H1 (cell line): ENCODE measurements around the gene SLC43A3. TPM values are rescaled to one million over a fixed set of nuclear protein-coding genes. Genes with fewer than 3 reads are reported as not detected.

Experiments
- CTCF ChIA-PET: fragments of 300-600 bp; sonication (Branson Sonifier 250); formaldehyde crosslinking; loops from one replicate; lab custom pipeline; 2021; ENCODE audit not compliant: partially characterized antibody; lab: Charles Lee
- POLR2A ChIA-PET: fragments of 300-600 bp; sonication (Branson Sonifier 250); formaldehyde crosslinking; loops from one replicate; lab custom pipeline; 2021; ENCODE audit warnings: inconsistent platforms; ENCODE audit not compliant: partially characterized antibody; lab: Charles Lee
- DNase-seq, 2 experiments: peaks; one replicate each; pipeline versions ENCODE4 v3.0.0 to v3.0.0-alpha.2; 2010 to 2022; ENCODE audit warnings: low spot score in 2 of 2, low read depth in 1 of 2, mixed read lengths in 1 of 2
- FAIRE-seq: peaks from 2 replicates; lab custom pipeline; 2011; peaks lifted over from hg19 to GRCh38; lab: Jason Lieb, UNC
- H2AFZ ChIP-seq: 2 replicates; pipeline ENCODE4 v1.8.1; 2012; ENCODE audit warnings: low read length, inconsistent platforms
- H2AK5ac ChIP-seq: 2 replicates; pipeline ENCODE4 v1.6.1; 2013; ENCODE audit warnings: low read depth, low read length
- H2BK120ac ChIP-seq: replicated peaks from 2 replicates; pipeline ENCODE3; 2013; ENCODE audit warnings: low read depth, low read length, inconsistent platforms
- H2BK12ac ChIP-seq: 2 replicates; pipeline ENCODE4 v1.6.1; 2013; ENCODE audit warnings: low read depth, low read length
- H2BK15ac ChIP-seq: 2 replicates; pipeline ENCODE4 v1.6.1; 2013; ENCODE audit warnings: low read length
- H2BK20ac ChIP-seq: 2 replicates; pipeline ENCODE4 v1.6.1; 2013; ENCODE audit warnings: low read length
- H2BK5ac ChIP-seq: 2 replicates; pipeline ENCODE4 v1.6.1; 2013; ENCODE audit warnings: low read depth, low read length
- H3K14ac ChIP-seq: 2 replicates; pipeline ENCODE4 v1.6.1; 2013; ENCODE audit warnings: inconsistent platforms; ENCODE audit not compliant: insufficient read length
- H3K18ac ChIP-seq: 2 replicates; pipeline ENCODE4 v1.6.1; 2013; ENCODE audit warnings: low read length; ENCODE audit errors: extremely low read depth
- H3K23ac ChIP-seq: 2 replicates; pipeline ENCODE4 v1.6.1; 2013; ENCODE audit warnings: inconsistent platforms; ENCODE audit not compliant: insufficient read length
- H3K23me2 ChIP-seq: 2 replicates; pipeline ENCODE4 v1.6.1; 2013; ENCODE audit warnings: low read depth, low read length
- H3K27ac ChIP-seq: 2 replicates; pipeline ENCODE4 v1.6.1; 2011; ENCODE audit warnings: low read depth, low read length, inconsistent platforms
- H3K27me3 ChIP-seq, 4 experiments: replicated peaks in 1 of 4; 1 replicate in 1 of 4; 2 replicates in 3 of 4; pipeline versions ENCODE4 v1.6.1 to v1.8.1; 2011 to 2013; ENCODE audit warnings: low read length in 3 of 4, mild to moderate bottlenecking in 3 of 4, inconsistent platforms in 2 of 4, mixed read lengths in 2 of 4, moderate library complexity in 1 of 4; ENCODE audit not compliant: control insufficient read depth in 3 of 4, insufficient read depth in 3 of 4; ENCODE audit errors: extremely low read depth in 1 of 4
- H3K36me3 ChIP-seq, 4 experiments: 2 replicates each; pipeline versions ENCODE4 v1.6.1 to v1.8.1; 2011 to 2013; ENCODE audit warnings: mild to moderate bottlenecking in 4 of 4, low read length in 3 of 4, moderate library complexity in 2 of 4, control low read depth in 1 of 4, inconsistent platforms in 1 of 4; ENCODE audit not compliant: insufficient read depth in 4 of 4, control insufficient read depth in 2 of 4
- H3K4ac ChIP-seq: replicated peaks from 2 replicates; pipeline ENCODE3; 2013; ENCODE audit warnings: low read length, low read depth, mixed read lengths, inconsistent platforms; ENCODE audit not compliant: insufficient read length
- H3K4me1 ChIP-seq, 4 experiments: replicated peaks in 1 of 4; 1 replicate in 1 of 4; 2 replicates in 3 of 4; pipeline versions ENCODE4 v1.6.1 to v1.8.1; 2011 to 2013; ENCODE audit warnings: low read length in 3 of 4, inconsistent platforms in 2 of 4, mixed read lengths in 1 of 4; ENCODE audit not compliant: insufficient read depth in 4 of 4, control insufficient read depth in 3 of 4
- H3K4me2 ChIP-seq, 2 experiments: 2 replicates each; pipeline versions ENCODE4 v1.6.1 to v1.8.1; 2011 to 2013; ENCODE audit warnings: low read depth in 2 of 2, low read length in 2 of 2, control low read depth in 1 of 2, inconsistent platforms in 1 of 2, mild to moderate bottlenecking in 1 of 2; ENCODE audit not compliant: insufficient read depth in 1 of 2
- H3K4me3 ChIP-seq, 4 experiments: fragments of 200-600, 300-600 bp in 1 of 4; sonication (generic), shearing (Covaris generic), sonication (Bioruptor Twin) in 1 of 4; 2 replicates each; pipeline versions ENCODE4 v1.5.1 to v1.8.1; 2011 to 2016; ENCODE audit warnings: low read length in 4 of 4, low read depth in 3 of 4, control low read depth in 2 of 4, inconsistent platforms in 2 of 4, mild to moderate bottlenecking in 2 of 4, mixed read lengths in 1 of 4, moderate library complexity in 1 of 4; ENCODE audit not compliant: insufficient read depth in 2 of 4; ENCODE audit errors: extremely low read depth in 1 of 4
- H3K56ac ChIP-seq: replicated peaks from 2 replicates; pipeline ENCODE3; 2013; ENCODE audit warnings: low read depth, mild to moderate bottlenecking, mixed read lengths, low read length, inconsistent platforms; ENCODE audit not compliant: insufficient read length
- H3K79me1 ChIP-seq: 2 replicates; pipeline ENCODE4 v1.6.1; 2013; ENCODE audit warnings: low read depth, low read length, control low read depth
- H3K79me2 ChIP-seq, 2 experiments: 2 replicates each; pipeline versions ENCODE4 v1.6.1 to v1.8.1; 2012 to 2013; ENCODE audit warnings: low read length in 2 of 2, mild to moderate bottlenecking in 2 of 2, inconsistent platforms in 1 of 2; ENCODE audit not compliant: insufficient read depth in 2 of 2, control insufficient read depth in 1 of 2
- H3K9ac ChIP-seq, 4 experiments: replicated peaks in 1 of 4; 1 replicate in 1 of 4; 2 replicates in 3 of 4; pipeline versions ENCODE4 v1.6.1 to v1.8.1; 2011 to 2013; ENCODE audit warnings: low read depth in 3 of 4, low read length in 3 of 4, control low read depth in 2 of 4, mild to moderate bottlenecking in 2 of 4, moderate library complexity in 2 of 4, inconsistent platforms in 1 of 4; ENCODE audit errors: extremely low read depth in 1 of 4
- H3K9me3 ChIP-seq, 2 experiments: 2 replicates each; pipeline versions ENCODE4 v1.6.1 to v1.8.1; 2012 to 2013; ENCODE audit warnings: mild to moderate bottlenecking in 2 of 2, moderate library complexity in 2 of 2, control low read depth in 1 of 2, inconsistent platforms in 1 of 2, low read depth in 1 of 2, low read length in 1 of 2, mixed read lengths in 1 of 2; ENCODE audit not compliant: insufficient read depth in 2 of 2
- H4K20me1 ChIP-seq, 2 experiments: replicated peaks in 1 of 2; 2 replicates each; pipeline versions ENCODE3 to v1.8.1; 2011 to 2013; ENCODE audit warnings: inconsistent platforms in 2 of 2, low read length in 2 of 2, mild to moderate bottlenecking in 1 of 2; ENCODE audit not compliant: insufficient read depth in 2 of 2, control insufficient read depth in 1 of 2
- H4K5ac ChIP-seq: 2 replicates; pipeline ENCODE4 v1.6.1; 2013; ENCODE audit warnings: low read length, low read depth, mixed read lengths, inconsistent platforms; ENCODE audit not compliant: insufficient read length
- H4K8ac ChIP-seq: 2 replicates; pipeline ENCODE4 v1.8.0; 2013; ENCODE audit warnings: mild to moderate bottlenecking, moderate library complexity, low read length, inconsistent platforms; ENCODE audit not compliant: insufficient read depth; ENCODE audit errors: extremely low read depth
- H4K91ac ChIP-seq: replicated peaks from 2 replicates; pipeline ENCODE3; 2013; ENCODE audit warnings: low read length, mixed read lengths, inconsistent platforms; ENCODE audit not compliant: insufficient read length
- BACH1 ChIP-seq: IDR thresholded peaks from 2 replicates; pipeline ENCODE4 v1.6.1; 2012; ENCODE audit warnings: low read length, improper control_type of control experiment
- BCL11A ChIP-seq, 2 experiments: IDR thresholded peaks; one replicate each; pipeline ENCODE4 v1.6.1; 2011; ENCODE audit warnings: low read depth in 2 of 2, low read length in 2 of 2, mild to moderate bottlenecking in 2 of 2
- KDM1A ChIP-seq: fragments of 200-600, 300-600 bp; sonication (generic); IDR thresholded peaks from 2 replicates; pipeline ENCODE4 v1.7.1; 2016; ENCODE audit warnings: mild to moderate bottlenecking, low read length, borderline replicate concordance
- KDM4A ChIP-seq: IDR thresholded peaks from one replicate; pipeline ENCODE4 v1.7.1; 2012; ENCODE audit warnings: low read depth, mild to moderate bottlenecking, moderate library complexity, low read length, inconsistent platforms; ENCODE audit not compliant: severe bottlenecking
- MAFK ChIP-seq: IDR thresholded peaks from 2 replicates; pipeline ENCODE4 v1.6.1; 2012; ENCODE audit warnings: low read depth, mild to moderate bottlenecking, improper control_type of control experiment, low read length
- MAX ChIP-seq: IDR thresholded peaks from 2 replicates; pipeline ENCODE4 v1.6.1; 2012; ENCODE audit warnings: inconsistent platforms
- SIN3A ChIP-seq, 2 experiments: IDR thresholded peaks in 1 of 2; conservative IDR thresholded peaks in 1 of 2; 2 replicates each; pipeline ENCODE4 v1.6.1; 2011 to 2012; ENCODE audit warnings: low read length in 2 of 2, improper control_type of control experiment in 1 of 2, low read depth in 1 of 2, mild to moderate bottlenecking in 1 of 2
- SP2 ChIP-seq: IDR thresholded peaks from 2 replicates; pipeline ENCODE4 v1.6.1; 2012; ENCODE audit warnings: mild to moderate bottlenecking, low read length, inconsistent platforms
- TBP ChIP-seq: IDR thresholded peaks from 2 replicates; pipeline ENCODE4 v1.6.1; 2011; ENCODE audit warnings: low read depth, low read length, improper control_type of control experiment
- WGBS, 2 experiments: shearing (Covaris generic) in 1 of 2; methylation state at CpG; one replicate each; pipeline versions ENCODE4 v1.1.6 to v1.1.7; 2013 to 2015; ENCODE audit warnings: low lambda C conversion rate in 2 of 2, mixed read lengths in 2 of 2, inconsistent platforms in 1 of 2, low coverage in 1 of 2, missing lambda C conversion rate in 1 of 2; ENCODE audit not compliant: insufficient replicate concordance in 2 of 2, insufficient coverage in 1 of 2, insufficient read length in 1 of 2; ENCODE audit errors: extremely low coverage in 1 of 2, missing lambda C conversion rate in 1 of 2; 5-methylcytosine and 5-hydroxymethylcytosine counted together
- polyA plus RNA-seq, 7 experiments: library from polyadenylated mRNA; depleted of rRNA in 3 of 7; stranded (reverse) in 5 of 7; unstranded in 2 of 7; fragments of >200 nt in 5 of 7; fragments of 200-250 nt in 2 of 7; gene quantifications; 1 replicate in 5 of 7; 2 replicates in 1 of 7; 4 replicates in 1 of 7; pipeline versions ENCODE4 v1.2.1 to v1.2.3, GENCODE V29; 2011 to 2013; ENCODE audit warnings: missing spikeins in 2 of 7, mixed read lengths in 2 of 7
- total RNA-seq: library from RNA; stranded (reverse); fragmentation: NEBNext Ultra II Directional; extraction: Animal tissue kit (Norgen Biotek cat#: 25700); gene quantifications from 2 replicates; pipeline ENCODE4 v1.2.1, GENCODE V29; 2021

SLC43A3 gene
- total and polyA plus RNA-seq, 2 of the 8 experiments (the other 6 are each of a cell fraction or from before 2014, with no cell fraction given): 31.8 to 67.8 TPM

- 6% methylated on average over 10 of the region's 50 CpGs; no CpG with 5 or more reads in 1 of the 2 experiments for WGBS, 2 experiments
- no peaks in the 10 kb centered on the region for H3K9me3 ChIP-seq
- H3K4ac ChIP-seq: no peak overlapping the region
- H3K18ac ChIP-seq: peak overlapping the region; percentile 90
- H3K4me3 ChIP-seq: peak overlapping the region; percentile 62 to 97 (median 74)
- peak overlapping the region in 2 of 4 experiments; percentile 3 to 25; a peak in 4 of 7 replicates for H3K9ac ChIP-seq
- peak overlapping the region; percentile 60; the same call in 1 of the 2 replicates for H2BK12ac ChIP-seq
- H2AFZ ChIP-seq: no peak overlapping the region
- H3K27me3 ChIP-seq: peaks cover 8 to 36% (median 26%) of the 10 kb centered on the region in 4 experiments
- no peak overlapping the region for H3K23ac ChIP-seq
- peak overlapping the region; percentile 52; the same call in 1 of the 2 replicates for H2BK5ac ChIP-seq
- no peak overlapping the region for H3K14ac ChIP-seq
- no peaks in the 10 kb centered on the region for H3K36me3 ChIP-seq
- DNase-seq: peak in 1 of 2 experiments; percentile 80
- ChIA-PET POLR2A (interaction anchor here (0.8 to 10.5 kb wide), 15 partner anchors 8 to 280 kb away, joined by 3 to 141 read pairs (median 4); partner anchors contain the start of genes SELENOH, SLC43A1, TIMM10 and TNKS1BP1), CTCF (interaction anchor here (0.9 to 14.0 kb wide), 15 partner anchors 13 to 187 kb away, joined by 3 to 452 read pairs (median 5); partner anchors contain the start of genes SLC43A3 and TIMM10)
- H3K79me1 ChIP-seq: peaks cover 3% of the 10 kb centered on the region; the same call in 1 of the 2 replicates
- H3K79me2 ChIP-seq: peaks cover 0 to 21% of the 10 kb centered on the region in 2 experiments; a peak in 2 of 4 replicates
- peaks cover 5 to 50% (median 37%) of the 10 kb centered on the region in 4 experiments for H3K4me1 ChIP-seq
- FAIRE-seq: no peak
- no peak overlapping the region for H3K27ac ChIP-seq
- H3K4me2 ChIP-seq: peak overlapping the region; percentile 84 to 99
- H4K8ac ChIP-seq: no peak overlapping the region
- H2BK120ac ChIP-seq: no peak overlapping the region
- H4K91ac ChIP-seq: no peak overlapping the region
- H2BK15ac ChIP-seq: 0 out of 2 replicates have a peak overlapping the region, but pooled peaks have one; percentile 72
- peak overlapping the region; percentile 58; the same call in 1 of the 2 replicates for H2AK5ac ChIP-seq
- H4K20me1 ChIP-seq: peaks cover 0 to 2% of the 10 kb centered on the region in 2 experiments
- H3K23me2 ChIP-seq: peaks cover 24% of the 10 kb centered on the region
- no peak overlapping the region for H4K5ac ChIP-seq
- H2BK20ac ChIP-seq: 0 out of 2 replicates have a peak overlapping the region, but pooled peaks have one; percentile 61
- H3K56ac ChIP-seq: no peak overlapping the region
- 0 out of 2 replicates have a peak, but pooled peaks have one; percentile 11 for TF ChIP-seq TBP
- TF ChIP-seq MAFK: peak; percentile 87; the same call in 1 of the 2 replicates
- no peak for TF ChIP-seq BCL11A (IDR thresholded peaks at IDR 0.05; ENCODE audit: low read depth in 2 of 2, low read length in 2 of 2)
- 0 out of 2 replicates have a peak, but pooled peaks have one; percentile 11 for TF ChIP-seq KDM1A
- peak; percentile 95 for TF ChIP-seq BACH1
- peak; percentile 9 for TF ChIP-seq MAX
- TF ChIP-seq KDM4A: peak; percentile 62
- 0 out of 4 replicates have a peak, but pooled peaks of 1 of the 2 experiments have one; percentile 60 for TF ChIP-seq SIN3A (conservative IDR thresholded peaks at IDR 0.05 in 1 of 2, IDR thresholded peaks at IDR 0.05 in 1 of 2; ENCODE audit: low read depth in 1 of 2, low read length in 2 of 2)
- no peak for TF ChIP-seq SP2
These were observed 34.1 kb upstream of the SLC43A3 start for GRCh38 chr11:57460758-57461749.
